ENCODE measurements around the gene PCCA.
"Not testable (repeated sequence)": the region's sequence is repeated elsewhere in the genome, so short reads cannot be mapped to it uniquely, and the experiment has no call there.

The PCCA gene

GRCh38 chr13:100098445-100099116, 9.7 kb downstream of the PCCA start:
- no peak for DNase-seq

- DNase-seq, result not testable (repeated sequence)
Observed at GRCh38 chr13:100099117-100099445, 10.2 kb downstream of the PCCA start.

- no peak for DNase-seq
Observed at GRCh38 chr13:100100115-100100879, 11.4 kb downstream of the PCCA start.

- DNase-seq, result no peak
Observed at GRCh38 chr13:100102042-100102441, 13.1 kb downstream of the PCCA start.

GRCh38 chr13:100106005-100106404, 17.1 kb downstream of the PCCA start:
- DNase-seq, result no peak

GRCh38 chr13:100106705-100107104, 17.8 kb downstream of the PCCA start:
- no peak for DNase-seq

- no peak for DNase-seq
Observed at GRCh38 chr13:100108913-100109507, 20.1 kb downstream of the PCCA start.

- no peak for DNase-seq
Observed at GRCh38 chr13:100110269-100110668, 21.4 kb downstream of the PCCA start.

GRCh38 chr13:100112186-100112838, 23.4 kb downstream of the PCCA start:
- no peak for DNase-seq

GRCh38 chr13:100115693-100116254, 26.9 kb downstream of the PCCA start:
- no peak for DNase-seq

- peak in 1 of 2 donors; percentile 17 for DNase-seq
Observed at GRCh38 chr13:100124265-100124664, 35.4 kb downstream of the PCCA start.

- no peak for DNase-seq
Observed at GRCh38 chr13:100125946-100126345, 37.1 kb downstream of the PCCA start.

GRCh38 chr13:100128373-100128772, 39.5 kb downstream of the PCCA start:
- DNase-seq, result no peak

GRCh38 chr13:100128838-100129237, 39.9 kb downstream of the PCCA start:
- DNase-seq, result no peak

- peak in 1 of 2 donors; percentile 14 for DNase-seq
Observed at GRCh38 chr13:100129605-100130004, 40.7 kb downstream of the PCCA start.

GRCh38 chr13:100130092-100130491, 41.2 kb downstream of the PCCA start:
- DNase-seq, result no peak

- no peak for DNase-seq
Observed at GRCh38 chr13:100130930-100131511, 42.1 kb downstream of the PCCA start.

- DNase-seq, result peak in 1 of 2 donors; percentile 6
Observed at GRCh38 chr13:100131863-100132574, 43.1 kb downstream of the PCCA start.

- no peak for DNase-seq
Observed at GRCh38 chr13:100138859-100139491, 50.1 kb downstream of the PCCA start.

GRCh38 chr13:100139817-100140216, 50.9 kb downstream of the PCCA start:
- DNase-seq, result no peak

- DNase-seq, result no peak
Observed at GRCh38 chr13:100140441-100140840, 51.5 kb downstream of the PCCA start.
